GM19438 (cell line): ENCODE data around the gene CBX2.
"Not testable (repeated sequence)": the region's sequence is repeated elsewhere in the genome, so short reads cannot be mapped to it uniquely, and the experiment has no call there.

Experiments used
- ATAC-seq: cut with Tn5 transposase; IDR thresholded peaks from one replicate; pipeline ENCODE4 v1.9.1; 2021; ENCODE audit warnings: low read depth; ENCODE audit not compliant: unreplicated experiment

Gene CBX2

GRCh38 chr17:79765708-79766107 lies 12.2 kb upstream of the CBX2 start:
- no peak for ATAC-seq

- no peak for ATAC-seq
Measured at GRCh38 chr17:79769570-79770506, 8.1 kb upstream of the CBX2 start.

- ATAC-seq, result no peak
Measured at GRCh38 chr17:79771276-79771675, 6.7 kb upstream of the CBX2 start.

GRCh38 chr17:79772726-79773125 lies 5.2 kb upstream of the CBX2 start:
- not testable (repeated sequence) for ATAC-seq

- no peak for ATAC-seq
Measured at GRCh38 chr17:79774561-79774975, 3.4 kb upstream of the CBX2 start.

- ATAC-seq, result no peak
Measured at GRCh38 chr17:79775632-79776031, 2.3 kb upstream of the CBX2 start.

GRCh38 chr17:79776376-79777119 lies 1.4 kb upstream of the CBX2 start:
- ATAC-seq, result no peak

GRCh38 chr17:79777120-79777893 lies 641 bp upstream of the CBX2 start:
- no peak for ATAC-seq

GRCh38 chr17:79778504-79779083 lies 646 bp downstream of the CBX2 start:
- ATAC-seq, result no peak

- ATAC-seq, result no peak
Measured at GRCh38 chr17:79779084-79779529, 1.2 kb downstream of the CBX2 start.

GRCh38 chr17:79779661-79780365 lies 1.9 kb downstream of the CBX2 start:
- ATAC-seq, result no peak

GRCh38 chr17:79781012-79781650 lies 3.2 kb downstream of the CBX2 start:
- no peak for ATAC-seq

- no peak for ATAC-seq
Measured at GRCh38 chr17:79781736-79782575, 4.0 kb downstream of the CBX2 start.

GRCh38 chr17:79783891-79784290 lies 5.9 kb downstream of the CBX2 start:
- no peak for ATAC-seq

GRCh38 chr17:79784353-79785016 lies 6.5 kb downstream of the CBX2 start:
- ATAC-seq, result no peak

- ATAC-seq, result no peak
Measured at GRCh38 chr17:79785017-79785899, 7.3 kb downstream of the CBX2 start.
